Posterior cingulate gyrus (tissue), 11 donors: ENCODE data around the gene RP2.

Experiments
- DNase-seq, 10 donors: peaks; one replicate each; pipeline versions ENCODE4 v3.0.0 to v3.0.0-alpha.2; 2020 to 2021; ENCODE audit warnings: mixed read lengths in 3 of 10
- intact Hi-C: fragments of 100-400 bp; cut with DNase I; formaldehyde crosslinking; loops from one replicate; pipeline ENCODE4 v1.15.1; 2023

The RP2 gene

DNA sequence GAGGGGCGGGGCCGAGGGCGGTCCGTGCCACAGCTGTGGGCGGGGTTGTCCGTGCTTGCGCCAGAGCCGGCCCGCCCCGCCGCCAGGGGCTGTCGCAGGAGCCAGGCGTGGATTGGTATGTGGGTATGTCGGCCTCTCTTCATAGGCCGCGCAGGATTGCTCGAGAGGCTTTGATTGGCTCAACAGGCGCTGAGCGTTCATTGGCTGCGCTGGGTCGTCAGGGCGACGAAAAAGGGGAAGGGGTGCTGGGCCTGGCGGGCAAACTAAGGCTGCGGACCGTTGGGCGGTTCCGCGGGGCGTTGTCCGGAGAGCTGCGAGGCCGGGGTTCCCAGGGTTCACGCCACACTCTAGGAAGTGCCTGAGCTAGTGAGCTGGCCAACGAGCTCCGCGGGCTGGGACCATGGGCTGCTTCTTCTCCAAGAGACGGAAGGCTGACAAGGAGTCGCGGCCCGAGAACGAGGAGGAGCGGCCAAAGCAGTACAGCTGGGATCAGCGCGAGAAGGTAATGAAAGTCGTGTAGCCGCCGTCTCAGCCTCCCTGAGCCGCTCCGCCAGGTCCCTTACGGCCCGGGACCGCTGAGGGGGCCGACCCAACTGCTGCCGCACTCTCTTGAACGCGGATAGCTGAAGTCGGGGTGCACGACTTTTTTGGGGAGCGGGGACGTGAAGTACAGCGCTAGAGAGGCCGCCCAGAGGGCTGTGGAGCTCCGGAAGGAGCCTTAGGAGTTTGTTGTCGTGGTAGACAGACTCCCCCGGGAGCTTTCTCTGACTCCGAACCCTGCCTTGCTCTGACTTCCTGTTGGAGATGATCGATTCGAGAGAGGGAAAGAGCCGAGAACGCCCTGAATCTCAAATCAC lies at the start of gene RP2:
Gene RP2, plus strand, starts transcription at position 343 of the 857 bp plus-strand sequence. Its CDS starts 58 bp downstream, at position 401.
- intact Hi-C loops: no loop called here
- peak; percentile 81 to 98 (median 86) for DNase-seq

DNA sequence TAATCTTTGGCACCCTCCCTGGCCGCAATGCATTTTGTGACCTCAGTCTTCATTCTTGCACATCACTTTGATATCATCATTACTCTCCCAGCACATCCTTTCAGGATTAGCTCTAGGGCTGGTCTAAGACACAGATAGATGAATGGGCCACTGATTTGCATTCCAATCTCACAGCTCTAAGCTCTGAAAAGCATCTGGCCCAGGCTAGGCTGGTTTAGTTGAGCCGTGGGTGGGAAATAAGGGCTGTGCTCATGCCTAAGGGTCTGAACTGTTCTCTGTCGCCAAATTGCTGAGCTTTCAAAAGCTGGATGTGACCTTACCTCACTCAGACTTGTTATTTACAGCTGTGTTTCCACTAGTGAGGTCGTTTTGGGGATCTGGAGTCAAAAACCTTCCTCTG lies 47.9 kb upstream of the RP2 start:
- intact Hi-C loops: no loop called here
- no peak for DNase-seq

DNA sequence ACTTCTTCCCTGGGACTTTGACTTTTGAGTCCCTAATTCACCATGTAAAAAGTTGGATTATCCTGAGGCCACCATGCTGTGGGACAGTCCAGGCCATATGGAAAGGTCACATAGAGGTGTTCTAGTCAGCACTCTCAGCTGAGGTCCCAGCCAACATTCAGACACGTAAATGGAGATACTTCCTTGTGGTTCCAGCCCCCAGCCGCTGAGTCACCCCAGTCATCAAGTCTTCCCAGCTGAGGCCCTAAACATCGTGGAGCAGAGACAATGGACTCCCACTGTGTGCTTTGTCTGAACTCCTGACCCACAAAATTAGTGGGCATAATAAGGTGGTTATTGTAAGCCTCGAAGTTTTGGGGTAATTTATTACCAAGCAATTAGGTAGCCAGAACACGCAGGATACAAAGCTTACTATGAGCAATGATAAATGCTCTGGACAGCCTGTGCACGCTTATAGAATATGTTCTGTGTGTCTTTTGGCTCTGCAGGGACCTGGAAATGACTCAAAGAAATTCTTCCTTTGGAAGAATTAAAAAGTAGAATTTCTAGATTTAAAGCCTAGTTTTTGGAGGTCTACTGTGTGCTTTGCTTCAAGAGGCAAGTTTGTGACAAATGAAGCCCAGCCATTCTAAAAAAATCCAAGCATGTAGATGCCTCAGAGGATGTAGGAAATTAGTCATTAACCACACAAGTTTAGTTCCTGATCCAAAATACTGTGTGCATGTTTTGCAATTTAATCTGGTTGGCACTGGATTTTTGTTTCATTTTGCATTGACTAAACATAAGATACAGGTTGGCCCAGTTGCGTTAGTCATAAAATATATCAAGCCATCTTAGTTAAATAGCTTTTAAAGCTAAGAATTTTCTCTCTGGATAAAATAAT lies 44.7 kb upstream of the RP2 start:
- DNase-seq: no peak
- intact Hi-C loops: loop anchor here (10.0 kb wide), 1 partner anchor 237 kb away; no protein-coding TSS in a partner anchor

DNA sequence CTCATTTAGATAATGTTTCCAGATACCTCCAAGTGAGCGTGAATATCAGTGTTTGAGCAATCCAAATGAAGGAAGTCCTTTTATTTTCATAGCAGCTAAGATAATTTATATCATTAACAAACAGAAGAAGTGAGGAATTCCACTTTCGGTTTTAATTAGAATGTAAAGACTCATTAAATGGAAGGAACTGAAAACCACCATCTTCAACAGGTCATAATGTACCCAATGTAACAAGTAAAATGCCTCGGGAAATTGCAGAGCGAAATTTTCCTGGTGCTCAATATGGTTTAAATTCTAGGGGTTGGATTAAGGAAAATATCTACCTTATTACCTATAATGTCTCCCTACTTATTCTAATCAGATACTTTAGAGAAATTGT lies 44.0 kb upstream of the RP2 start:
- intact Hi-C loops: loop anchor here (10.0 kb wide), 1 partner anchor 238 kb away; no protein-coding TSS in a partner anchor
- no peak for DNase-seq

DNA sequence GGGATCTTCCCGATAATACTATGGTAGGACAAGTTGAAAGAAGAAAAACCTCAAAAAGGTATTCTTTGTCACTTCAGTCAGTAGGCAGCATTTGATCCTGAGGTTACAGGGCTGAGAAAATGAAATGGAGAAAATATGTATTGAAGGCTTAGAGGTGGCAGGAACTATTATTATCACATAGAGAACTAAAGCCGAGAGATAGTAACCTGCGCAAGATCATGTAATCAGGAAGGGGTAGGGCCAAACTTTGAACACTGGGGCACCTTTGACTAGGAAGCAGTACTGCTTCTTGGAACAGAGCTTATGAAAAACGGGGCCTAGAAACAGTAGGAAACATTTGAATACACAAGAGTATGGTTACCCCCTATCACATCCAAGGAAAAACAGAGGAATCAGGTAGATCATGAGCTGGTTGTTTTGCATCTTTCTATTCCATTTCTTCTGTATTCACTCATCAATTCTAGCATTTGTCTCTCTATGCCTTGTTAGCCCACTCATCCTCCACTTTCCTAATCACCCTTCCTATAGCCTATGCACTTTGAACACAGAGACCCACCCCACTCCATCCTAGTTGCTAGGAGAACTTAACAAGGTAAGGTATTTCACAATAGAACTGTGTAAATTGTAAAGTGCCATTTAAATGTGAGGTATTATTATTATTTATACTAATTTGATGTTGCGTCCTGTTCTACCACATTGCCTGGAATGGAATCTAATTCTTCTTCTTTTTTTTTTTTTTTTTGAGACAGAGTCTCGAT lies 43.3 kb upstream of the RP2 start:
- no peak for DNase-seq
- intact Hi-C loops: loop anchor here (10.0 kb wide), 1 partner anchor 239 kb away; no protein-coding TSS in a partner anchor

DNA sequence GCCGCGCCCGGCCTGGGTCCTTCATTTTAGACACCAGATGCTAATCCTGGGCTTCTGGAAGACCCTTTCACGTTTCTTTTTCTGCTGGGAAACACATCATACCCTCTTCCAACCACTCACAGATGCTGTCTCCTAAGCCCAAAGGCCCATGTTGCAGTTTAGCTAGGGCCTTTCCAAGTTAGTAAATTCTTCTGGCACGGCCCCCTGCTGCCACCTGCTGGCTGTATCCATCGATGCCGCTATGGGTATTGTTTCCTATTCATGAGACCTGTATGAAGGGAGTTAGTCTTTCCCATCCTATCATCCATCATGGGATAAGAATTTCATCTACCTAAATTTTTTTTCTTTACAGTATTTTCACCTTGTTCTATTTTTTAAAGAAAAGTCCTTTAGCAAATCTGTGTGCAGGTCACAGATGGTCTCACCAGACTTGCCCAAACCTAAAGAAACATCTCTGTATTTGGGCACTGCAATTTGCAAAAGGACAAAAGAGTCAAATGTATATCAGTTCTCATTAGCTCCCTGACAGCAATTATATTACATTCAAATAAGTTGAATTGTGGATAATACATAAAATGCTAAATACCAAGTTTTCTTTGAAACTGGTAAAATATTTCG lies 40.2 kb upstream of the RP2 start:
- DNase-seq: peak; percentile 44 to 95 (median 73)
- intact Hi-C loops: loop anchor here (1.0 to 10.0 kb wide), 3 partner anchors 37 to 296 kb away; partner anchors contain the start of gene SLC9A7

DNA sequence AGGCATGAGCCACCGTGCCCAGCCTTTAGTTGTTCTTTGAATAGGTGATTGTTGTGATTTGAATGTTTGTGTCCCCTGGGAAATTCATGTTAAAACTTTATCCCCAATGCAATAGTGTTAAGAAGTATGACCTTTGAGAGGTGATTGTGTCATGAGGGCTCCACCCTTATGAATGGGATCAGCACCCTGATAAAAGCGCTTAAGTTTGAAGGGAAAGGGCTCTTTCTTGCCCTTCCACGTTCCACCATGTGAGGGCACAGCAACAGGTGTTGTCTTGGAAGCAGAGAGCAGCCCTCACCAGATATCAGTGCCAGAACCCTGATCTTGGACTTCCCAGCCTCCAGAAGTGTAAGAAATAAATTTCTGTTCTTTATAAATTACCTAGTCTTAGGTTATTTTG lies 33.7 kb upstream of the RP2 start:
- intact Hi-C loops: no loop called here
- DNase-seq: no peak

DNA sequence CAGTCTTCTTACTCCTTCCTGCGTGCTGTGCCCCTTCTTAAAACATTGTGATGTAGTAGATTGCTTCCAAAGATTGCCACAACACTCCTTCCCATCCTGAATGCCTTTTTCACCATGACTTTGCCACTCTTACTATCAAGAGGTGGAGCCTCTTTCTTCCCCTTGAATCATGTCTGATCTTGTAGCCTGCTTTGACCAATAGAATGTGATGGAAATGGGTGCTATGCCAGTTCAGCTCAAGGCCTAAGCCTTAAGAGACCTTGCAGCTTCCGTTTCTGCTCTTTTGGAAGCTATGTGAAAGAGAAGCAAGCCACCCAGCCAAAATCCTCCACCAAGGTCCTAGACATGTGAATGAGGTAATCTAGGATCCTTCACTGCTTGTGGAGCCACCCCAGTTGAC lies 31.6 kb upstream of the RP2 start:
- intact Hi-C loops: no loop called here
- no peak for DNase-seq

DNA sequence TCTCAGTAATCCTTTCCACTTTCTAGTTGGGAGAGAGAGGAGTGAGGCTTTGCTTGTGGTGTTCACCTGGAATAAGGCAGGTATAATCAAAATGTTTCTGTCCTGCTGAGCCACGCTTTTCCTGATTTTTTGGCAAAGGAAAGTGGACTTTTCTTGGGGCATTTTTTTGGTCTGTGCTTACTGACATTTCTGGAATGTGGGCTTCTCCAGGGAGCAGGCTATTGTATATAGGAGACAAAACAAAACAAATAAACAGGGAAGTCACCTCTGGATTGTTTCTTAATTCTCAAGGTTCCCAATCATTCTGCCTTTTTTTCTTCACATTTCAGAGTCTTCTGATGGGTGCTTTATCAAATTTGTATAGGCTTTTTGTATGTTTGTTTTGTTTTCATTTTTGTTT lies 25.7 kb upstream of the RP2 start:
- intact Hi-C loops: no loop called here
- no peak for DNase-seq

DNA sequence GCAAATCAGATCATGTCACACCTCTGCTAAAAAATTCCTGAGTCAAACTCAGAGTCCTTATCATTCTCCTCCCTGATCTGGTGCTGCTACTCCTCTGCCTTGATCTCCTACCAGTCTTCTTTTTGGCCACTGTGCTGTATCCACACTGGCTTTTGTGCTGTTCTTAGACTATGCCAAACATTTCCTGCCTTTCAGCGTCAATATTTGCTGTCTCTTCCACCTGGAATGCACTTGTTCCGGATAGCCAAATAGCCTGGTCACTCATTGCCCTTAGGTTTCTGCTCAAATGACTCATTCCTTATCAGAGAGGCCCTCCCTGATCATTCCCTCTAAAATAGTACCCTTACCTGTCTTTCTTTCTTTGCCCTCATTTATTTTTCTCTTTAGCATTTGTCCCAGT lies 24.4 kb upstream of the RP2 start:
- DNase-seq: no peak
- intact Hi-C loops: no loop called here

DNA sequence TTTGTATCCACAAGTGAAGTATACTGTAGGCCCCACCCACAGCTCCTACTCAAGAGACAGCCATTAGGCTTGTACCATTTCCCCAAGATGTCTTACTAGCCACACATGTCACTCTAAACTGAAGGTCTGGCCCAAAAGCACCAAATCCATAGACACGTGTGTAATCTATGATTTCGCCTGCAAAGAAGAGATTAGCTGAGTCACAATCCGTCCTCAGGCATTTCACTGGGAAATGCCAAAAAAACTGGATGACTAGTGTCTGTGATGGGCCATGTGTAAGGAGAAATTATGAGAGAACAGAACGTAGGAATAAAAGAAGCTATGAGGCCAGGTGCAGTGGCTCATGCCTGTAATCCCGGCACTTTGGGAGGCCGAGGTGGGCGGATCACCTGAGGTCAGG lies 21.9 kb upstream of the RP2 start:
- intact Hi-C loops: no loop called here
- no peak for DNase-seq

DNA sequence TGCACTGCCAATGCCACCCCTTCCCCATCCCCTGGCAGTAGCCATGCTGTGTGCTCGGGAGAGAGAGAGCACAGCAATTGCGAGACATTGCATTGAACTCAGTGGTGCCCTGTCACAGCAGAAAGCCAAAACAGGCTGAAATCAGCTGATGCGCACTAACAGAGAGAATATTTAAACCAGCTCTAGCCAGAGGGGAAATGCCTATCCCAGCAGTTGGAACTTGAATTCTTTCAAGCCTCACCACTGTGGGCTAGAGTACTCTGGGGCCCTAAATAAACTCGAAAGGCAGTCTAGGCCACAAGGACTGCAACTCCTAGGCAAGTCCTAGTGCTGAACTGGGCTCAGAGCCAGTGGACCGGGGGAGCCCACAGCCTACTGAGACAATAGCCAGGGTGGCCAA lies 17.7 kb upstream of the RP2 start:
- intact Hi-C loops: no loop called here
- DNase-seq: no peak

DNA sequence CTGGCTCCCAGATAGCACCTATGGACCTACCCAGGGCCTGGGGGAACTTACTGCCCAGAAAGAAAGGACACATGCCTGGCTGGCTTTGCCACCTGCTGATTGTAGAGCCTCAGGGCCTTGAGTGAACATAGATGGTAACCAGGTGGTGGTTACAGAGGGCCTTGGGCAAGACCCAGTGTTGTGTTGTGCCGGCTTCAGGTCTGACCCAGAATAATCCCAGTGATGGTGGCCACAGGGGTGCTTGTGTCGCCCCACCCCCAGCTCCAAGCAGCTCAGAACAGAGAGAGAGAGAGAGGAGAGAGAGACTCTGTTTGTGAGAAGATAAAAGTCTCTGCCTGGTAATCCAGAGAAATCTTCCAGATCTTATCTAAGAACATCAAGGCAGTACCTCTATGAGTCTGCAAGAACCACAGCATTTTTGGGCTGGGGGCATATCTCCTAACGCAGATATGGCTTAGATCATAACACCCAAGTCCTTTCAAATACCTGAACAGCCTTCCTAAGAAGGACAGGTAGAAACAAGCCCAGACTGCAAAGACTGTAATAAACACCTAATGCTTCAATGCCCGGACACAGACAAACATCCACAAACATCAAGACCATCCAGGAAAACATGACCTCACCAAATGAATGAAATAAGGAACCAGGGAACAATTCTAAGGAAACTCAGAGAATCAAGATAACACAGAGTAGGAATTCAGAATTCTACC lies 16.3 kb upstream of the RP2 start:
- intact Hi-C loops: no loop called here
- DNase-seq: no peak

DNA sequence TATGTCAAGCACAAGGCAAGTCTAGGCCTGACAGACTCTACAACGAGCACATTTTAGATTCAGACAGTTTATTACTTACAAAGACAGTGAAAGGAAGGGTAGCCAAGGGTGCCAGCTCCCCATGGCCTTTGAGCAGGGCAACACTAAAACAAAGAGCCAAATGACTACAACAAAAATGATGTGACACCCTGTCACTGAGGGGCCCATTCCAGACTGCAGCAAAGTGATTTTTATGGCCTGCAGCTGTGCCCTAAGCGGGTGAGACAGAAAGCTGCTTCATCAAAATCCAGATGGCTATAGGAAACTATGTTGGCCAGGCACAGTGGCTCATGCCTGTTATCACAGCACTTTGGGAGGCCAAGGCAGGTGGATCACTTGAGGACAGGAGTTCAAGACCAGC lies 13.4 kb upstream of the RP2 start:
- intact Hi-C loops: no loop called here
- DNase-seq: no peak

DNA sequence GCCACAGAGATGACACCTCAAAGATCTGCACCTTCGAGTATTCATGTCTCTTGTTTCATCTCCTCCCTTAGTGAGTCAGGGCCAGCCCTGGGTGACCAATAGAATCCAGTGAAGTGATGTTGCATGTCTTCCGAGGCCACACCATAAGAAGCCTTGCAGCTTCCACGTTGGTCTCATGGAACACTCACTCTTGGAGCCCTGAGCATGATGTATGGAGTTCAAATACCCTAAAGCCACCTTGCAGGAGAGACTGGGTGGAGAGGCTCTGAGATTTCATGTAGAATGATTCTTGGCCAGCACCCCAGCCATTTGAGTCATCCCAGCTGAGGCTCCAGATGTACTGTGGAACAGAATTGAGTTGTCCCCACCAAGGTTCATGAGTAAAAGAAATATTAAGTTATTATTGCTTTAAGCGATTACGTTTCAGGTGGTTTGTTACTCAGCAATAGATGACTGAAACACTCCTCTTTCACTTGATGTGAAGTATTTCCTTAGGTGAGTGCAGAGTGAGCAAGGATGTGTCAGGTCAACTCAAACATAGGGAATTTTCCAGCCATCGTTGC lies 5.0 kb upstream of the RP2 start:
- intact Hi-C loops: no loop called here

DNA sequence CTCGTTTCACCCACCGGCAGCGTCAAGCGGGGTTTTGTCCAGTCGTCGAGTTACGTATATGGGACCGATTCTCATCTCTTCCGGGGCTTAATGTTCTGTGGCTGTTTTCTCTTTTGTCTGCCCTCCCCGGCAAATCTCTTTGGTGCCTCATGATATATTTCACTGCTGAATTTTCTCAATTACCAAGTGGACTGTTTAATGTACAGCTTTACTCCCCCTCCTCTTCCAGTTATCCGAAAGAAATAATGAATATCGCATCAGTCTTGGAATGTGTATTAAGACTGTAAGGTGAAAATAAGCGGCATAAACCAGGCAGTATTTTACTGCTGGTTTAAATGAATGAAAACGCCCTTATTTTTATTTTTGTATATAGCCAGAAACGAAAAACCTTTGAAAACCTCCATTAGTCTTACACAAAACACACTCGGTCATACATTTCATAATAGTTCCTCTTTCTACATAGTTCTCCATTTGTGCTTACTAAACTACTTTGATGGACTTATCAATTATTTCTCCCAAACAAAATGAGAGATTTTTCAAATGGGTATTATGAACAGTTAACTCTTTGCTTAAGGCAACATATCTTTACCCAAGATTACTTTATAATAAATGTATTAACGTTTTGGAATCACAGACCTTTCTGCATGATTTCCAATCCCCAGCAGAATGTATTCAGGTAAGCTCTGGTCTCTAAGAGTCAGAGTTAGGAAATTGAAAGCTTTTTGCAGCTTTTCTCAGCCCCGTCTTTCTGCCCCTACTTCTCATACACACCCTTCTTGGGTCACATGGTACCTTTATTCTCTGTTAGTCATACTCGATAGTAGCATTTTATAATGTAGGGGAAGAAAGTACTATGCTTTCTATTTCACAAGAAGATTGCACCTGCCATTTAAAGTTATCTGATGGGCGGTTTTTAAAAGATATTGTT lies 979 bp downstream of the RP2 start:
- no peak for DNase-seq
- intact Hi-C loops: no loop called here

More for the DNA sequence above, 5.0 kb upstream of the RP2 start:
- DNase-seq: no peak

DNA sequence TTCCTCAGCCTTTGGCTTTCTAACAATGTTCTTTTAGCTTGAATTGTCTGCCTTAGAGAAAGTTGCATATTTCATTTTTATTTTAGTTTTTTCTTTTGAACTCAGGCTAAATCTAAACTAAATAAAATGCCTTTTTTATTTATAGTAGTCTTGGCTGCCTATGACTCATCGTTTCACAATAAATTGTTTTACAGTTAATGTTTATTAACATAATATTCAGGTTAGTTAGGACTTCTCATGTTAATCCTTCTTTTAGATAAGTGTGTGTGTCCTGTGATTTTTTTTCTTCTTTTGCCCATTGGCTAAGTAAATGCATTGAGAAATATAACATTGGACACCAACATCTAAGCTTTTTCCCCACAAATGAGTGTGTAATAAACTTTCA lies 1.6 kb downstream of the RP2 start:
- DNase-seq: no peak
- intact Hi-C loops: no loop called here

DNA sequence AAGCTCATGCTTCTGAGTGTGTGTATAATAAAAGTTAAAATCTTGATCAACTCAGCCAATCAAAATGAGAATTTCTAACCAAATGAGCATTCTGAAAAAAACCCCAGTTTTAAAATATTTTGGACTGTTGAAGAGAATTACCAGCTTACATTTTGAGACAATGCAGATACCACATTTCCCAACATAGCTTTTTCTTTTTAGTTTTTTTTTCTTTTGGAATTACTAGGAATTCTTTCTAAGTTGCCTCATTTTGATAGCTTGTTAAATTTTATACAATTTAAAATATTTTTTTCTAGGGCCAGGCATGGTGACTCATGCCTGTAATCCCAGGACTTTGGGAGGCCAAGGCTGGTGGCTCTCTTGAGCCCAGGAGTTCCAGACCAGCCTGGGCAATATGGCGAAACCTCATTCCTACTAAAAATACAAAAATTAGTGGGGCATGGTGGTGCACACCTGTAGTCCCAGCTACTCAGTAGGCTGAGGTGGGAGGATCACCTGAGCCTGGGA lies 2.2 kb downstream of the RP2 start:
- intact Hi-C loops: no loop called here
- DNase-seq: no peak
